OCI-LY3 (cell line): Measurements from ENCODE around the gene COL1A1.

Experiments
- H2AFZ ChIP-seq: fragments of 200-600, 300-600 bp; shearing (Covaris generic); 2 replicates; pipeline ENCODE4 v1.6.0; 2014; ENCODE audit warnings: antibody characterized with exemption, low read depth, low read length
- H3K27ac ChIP-seq: fragments of 200-600, 300-600 bp; sonication (generic); 2 replicates; pipeline ENCODE4 v1.5.1; 2014; ENCODE audit warnings: mild to moderate bottlenecking, low read length, moderate library complexity, mixed read lengths
- H3K27me3 ChIP-seq: fragments of 200-600, 300-600 bp; sonication (generic); 2 replicates; pipeline ENCODE4 v1.6.1; 2014; ENCODE audit warnings: low read depth, low read length, mixed read lengths
- H3K36me3 ChIP-seq: fragments of 200-600, 300-600 bp; sonication (generic); replicated peaks from 2 replicates; pipeline ENCODE3; 2014; ENCODE audit warnings: low read depth, low read length, mixed read lengths
- H3K4me1 ChIP-seq: fragments of 300-600, 200-600 bp; sonication (generic); 2 replicates; pipeline ENCODE4 v1.6.1; 2014; ENCODE audit warnings: low read length, mixed read lengths
- H3K4me2 ChIP-seq: fragments of 200-600, 300-600 bp; sonication (generic); 2 replicates; pipeline ENCODE4 v1.6.1; 2014; ENCODE audit warnings: low read length, mixed read lengths
- H3K4me3 ChIP-seq: fragments of 300-600, 200-600 bp; sonication (generic); 2 replicates; pipeline ENCODE4 v1.5.1; 2014; ENCODE audit warnings: antibody characterized with exemption, mild to moderate bottlenecking, low read length, moderate library complexity
- H3K79me2 ChIP-seq: fragments of 300-600, 200-600 bp; shearing (Covaris generic); 2 replicates; pipeline ENCODE4 v1.6.1; 2014; ENCODE audit warnings: mild to moderate bottlenecking, low read length, mixed read lengths
- H3K9ac ChIP-seq: fragments of 300-600, 200-600 bp; shearing (Covaris generic); 2 replicates; pipeline ENCODE4 v1.6.0; 2014; ENCODE audit warnings: mild to moderate bottlenecking, low read length, moderate library complexity
- H3K9me3 ChIP-seq: fragments of 200-600, 300-600 bp; shearing (Covaris generic); 2 replicates; pipeline ENCODE4 v1.6.1; 2014; ENCODE audit warnings: low read length, mixed read lengths; ENCODE audit not compliant: insufficient read depth
- H4K20me1 ChIP-seq: fragments of 200-600, 300-600 bp; sonication (generic); 2 replicates; pipeline ENCODE4 v1.6.1; 2016; ENCODE audit warnings: low read length, mixed read lengths; ENCODE audit not compliant: insufficient read depth
- CTCF ChIP-seq: fragments of 200-600, 300-600 bp; sonication (generic); IDR thresholded peaks from 2 replicates; pipeline ENCODE4 v1.5.1; 2014; ENCODE audit warnings: antibody characterized with exemption, low read length, low read depth
- EZH2phosphoT487 ChIP-seq: fragments of 200-600 bp; shearing (Covaris generic); IDR thresholded peaks from 2 replicates; pipeline ENCODE4 v1.6.1; 2018; ENCODE audit warnings: antibody characterized with exemption, mixed run types, low read depth

The COL1A1 gene

GRCh38 chr17:50194140-50194933 is 7.1 kb downstream of the COL1A1 start:
- H4K20me1 ChIP-seq = no peaks in the 10 kb centered on the region
- no peak overlapping the region for H2AFZ ChIP-seq
- peak overlapping the region; percentile 16; the same call in 1 of the 2 replicates for H3K9ac ChIP-seq
- H3K27ac ChIP-seq = 0 out of 2 replicates have a peak overlapping the region, but pooled peaks have one; percentile 78
- H3K36me3 ChIP-seq = peaks cover 21% of the 10 kb centered on the region
- TF ChIP-seq EZH2phosphoT487 (no peak), CTCF (no peak)
- no peaks in the 10 kb centered on the region for H3K9me3 ChIP-seq
- peaks cover 35% of the 10 kb centered on the region for H3K79me2 ChIP-seq
- H3K4me2 ChIP-seq = 0 out of 2 replicates have a peak overlapping the region, but pooled peaks have one; percentile 89
- H3K4me3 ChIP-seq = no peak overlapping the region
- H3K4me1 ChIP-seq = peaks cover 67% of the 10 kb centered on the region
- no peaks in the 10 kb centered on the region for H3K27me3 ChIP-seq

- Histone ChIP-seq H3K4me3 (peak overlapping the region; percentile 88), H3K9ac (peak overlapping the region; percentile 91), H3K9me3 (no peaks in the 10 kb centered on the region), H4K20me1 (no peaks in the 10 kb centered on the region), H3K27me3 (no peaks in the 10 kb centered on the region), H3K4me2 (peak overlapping the region; percentile 89), H3K27ac (peak overlapping the region; percentile 78), H3K4me1 (peaks cover 67% of the 10 kb centered on the region), H3K79me2 (peaks cover 35% of the 10 kb centered on the region), H2AFZ (peak overlapping the region; percentile 24; the same call in 1 of the 2 replicates), H3K36me3 (peaks cover 35% of the 10 kb centered on the region)
- no peak for TF ChIP-seq CTCF
Measured at GRCh38 chr17:50192618-50193291, 8.7 kb downstream of the COL1A1 start.

- Histone ChIP-seq H3K9me3 (no peaks in the 10 kb centered on the region), H3K9ac (peak overlapping the region; percentile 91), H4K20me1 (no peaks in the 10 kb centered on the region), H3K27me3 (no peaks in the 10 kb centered on the region), H3K4me2 (peak overlapping the region; percentile 89), H3K79me2 (peaks cover 35% of the 10 kb centered on the region), H3K27ac (peak overlapping the region; percentile 78), H3K36me3 (peaks cover 41% of the 10 kb centered on the region), H2AFZ (0 out of 2 replicates have a peak overlapping the region, but pooled peaks have one; percentile 24), H3K4me1 (peaks cover 67% of the 10 kb centered on the region), H3K4me3 (peak overlapping the region; percentile 88)
- TF ChIP-seq CTCF = no peak
Measured at GRCh38 chr17:50192144-50192617, 9.2 kb downstream of the COL1A1 start.
